ENCODE measurements around the gene SELENOO.

GRCh38 chr22:50262973-50263617, 62.3 kb downstream of the SELENOO start:
- TF ChIP-seq CTCF (IDR thresholded peaks at IDR 0.05): no peak
- TF ChIP-seq POLR2A (IDR thresholded peaks at IDR 0.05): no peak

Measured in thyroid gland (tissue), 4 donors.